GM19468 (cell line): Measurements from ENCODE around the gene SF3A2.
A peak's percentile ranks its signal among the peaks of the same experiment; 100 is the strongest.

ENCODE experiments used
- ATAC-seq: cut with Tn5 transposase; IDR thresholded peaks from one replicate; pipeline ENCODE4 v1.9.1; 2021; ENCODE audit warnings: mild to moderate bottlenecking, moderate library complexity, moderate number of reproducible peaks; ENCODE audit not compliant: unreplicated experiment; ENCODE audit errors: extremely low read depth

The SF3A2 gene

GRCh38 chr19:2251106-2252054 lies 14.8 kb downstream of the SF3A2 start:
- no peak for ATAC-seq

DNA sequence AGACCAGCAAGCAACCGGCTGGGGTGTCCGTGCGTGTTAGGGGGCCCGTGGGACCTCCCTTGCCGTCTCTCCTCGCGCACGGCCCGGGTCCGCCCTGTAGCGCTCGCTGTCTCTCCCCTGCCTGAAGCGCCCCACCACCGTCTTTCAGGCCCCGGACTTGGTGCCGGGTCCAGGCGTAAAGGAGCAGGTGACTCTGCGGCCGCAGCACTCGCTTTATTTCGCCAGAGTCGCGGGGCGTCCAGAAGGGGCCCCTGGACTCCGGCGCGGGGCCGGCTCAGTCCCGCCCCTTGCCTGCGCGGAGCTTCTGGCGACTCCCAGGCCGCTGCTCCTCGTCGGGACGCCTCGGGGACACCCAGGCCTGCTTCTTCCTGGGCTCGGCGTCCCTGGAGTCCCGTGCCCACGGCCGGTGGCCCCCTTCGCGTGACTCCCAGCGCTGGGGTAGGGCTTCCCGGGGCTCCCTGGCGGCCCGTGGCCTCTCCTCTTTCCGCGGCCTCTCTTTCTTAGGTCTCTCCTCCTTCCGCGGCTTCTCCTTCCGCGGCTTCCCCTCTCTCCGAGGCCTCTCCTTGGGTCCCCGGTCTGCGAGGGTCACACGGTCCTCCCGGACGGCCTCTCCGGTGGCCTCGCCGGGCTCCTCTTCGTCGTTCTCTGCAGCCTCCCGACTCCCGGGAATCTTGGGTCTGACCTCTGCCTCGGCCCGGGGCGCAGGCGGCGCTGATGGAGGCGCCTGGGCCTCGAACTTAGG lies 15.6 kb downstream of the SF3A2 start:
- no peak for ATAC-seq

DNA sequence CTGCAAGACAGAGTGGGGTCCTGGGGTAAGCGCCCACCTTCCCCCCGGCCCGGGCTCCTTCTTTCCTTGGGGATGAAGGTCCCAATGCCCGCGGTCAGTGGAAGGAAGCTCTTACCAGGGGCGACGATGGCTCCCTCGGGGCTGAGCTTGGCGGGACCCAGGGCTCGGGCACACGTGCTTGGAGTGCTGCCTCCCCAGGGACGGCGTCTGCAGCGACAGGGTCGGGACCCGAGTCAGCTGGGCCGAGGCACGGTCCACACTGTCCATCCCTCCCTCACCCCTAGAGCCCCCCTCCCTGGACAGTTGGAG lies 16.1 kb downstream of the SF3A2 start:
- no peak for ATAC-seq

GRCh38 chr19:2253106-2254063 lies 16.8 kb downstream of the SF3A2 start:
- ATAC-seq = no peak

DNA sequence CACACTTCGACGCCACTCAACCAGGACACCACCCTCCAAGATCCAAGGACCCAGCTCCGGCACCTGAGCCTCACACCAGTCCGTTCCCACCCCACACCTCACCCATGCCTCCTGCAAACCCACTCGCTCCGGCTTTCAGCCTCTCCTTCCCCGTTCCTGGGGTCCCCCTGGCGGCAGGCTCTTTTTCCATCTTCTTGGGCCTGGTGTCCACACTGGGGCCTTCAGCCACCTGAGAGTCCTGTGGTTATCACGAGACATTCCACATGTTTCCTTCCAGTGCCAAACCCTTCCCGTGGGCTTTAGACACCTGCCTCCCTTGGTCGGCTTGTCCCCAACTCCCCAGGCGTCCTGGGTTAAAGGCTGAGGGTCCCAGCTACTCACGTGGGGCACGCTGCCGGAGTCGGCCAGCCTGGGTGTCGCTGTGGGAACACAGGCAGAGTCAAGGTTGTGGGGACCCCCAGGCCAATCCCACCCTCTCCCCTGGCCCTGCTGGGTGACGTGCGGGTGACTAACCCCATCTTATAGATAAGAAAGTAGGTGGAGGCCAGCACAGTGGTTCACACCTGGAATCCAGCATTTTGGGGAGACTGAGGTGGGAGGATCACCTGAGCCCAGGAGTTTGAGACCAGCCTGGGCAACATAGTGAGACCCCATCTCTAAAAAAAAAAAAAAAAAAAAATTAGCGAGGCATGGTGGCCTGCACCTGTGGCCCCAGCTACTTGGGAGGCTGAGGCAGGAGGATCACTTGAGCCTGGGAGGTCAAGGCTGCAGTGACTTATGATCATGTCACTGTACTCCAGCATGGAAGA lies 17.6 kb downstream of the SF3A2 start:
- no peak for ATAC-seq

DNA sequence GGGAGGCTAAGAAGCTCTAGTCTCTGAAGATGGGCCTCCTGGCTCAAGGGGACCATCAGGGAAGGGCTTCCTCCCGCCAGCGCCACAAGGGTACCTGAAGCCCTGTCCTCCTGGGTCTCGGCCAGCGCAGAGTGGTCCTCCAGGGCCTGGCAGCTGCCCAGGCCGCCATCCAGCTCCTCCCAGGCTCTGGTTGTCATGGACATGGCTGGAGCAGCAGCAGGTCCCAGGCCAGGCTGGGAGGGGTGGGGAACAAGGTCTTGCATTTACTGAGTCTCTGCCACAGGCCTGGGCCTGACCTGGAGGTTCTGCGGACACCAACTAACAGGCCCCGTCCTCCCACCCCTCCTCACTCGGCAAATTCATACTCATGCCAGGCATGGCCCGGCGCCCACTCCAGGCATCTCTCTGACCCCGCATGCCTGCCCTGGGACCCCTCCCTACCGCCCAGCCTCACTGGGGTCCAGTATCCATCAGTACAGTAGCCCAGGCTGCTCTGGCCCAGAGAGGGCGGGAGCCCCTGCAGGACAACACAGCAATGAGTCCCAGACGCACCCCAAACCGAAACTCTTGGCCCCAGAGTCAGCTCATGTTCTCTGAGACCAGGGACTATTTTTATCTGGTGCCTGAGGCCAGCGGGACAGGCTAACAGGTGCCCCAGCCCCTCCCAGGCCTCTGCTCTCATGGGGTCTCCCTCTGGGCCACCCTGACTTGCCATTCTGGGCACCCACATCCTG lies 18.7 kb downstream of the SF3A2 start:
- ATAC-seq = no peak

- no peak for ATAC-seq
Measured at GRCh38 chr19:2255982-2256685, 19.5 kb downstream of the SF3A2 start, which contains the start of gene JSRP1. JSRP1 (minus strand) TSS chr19:2256417; CDS start chr19:2255314, 1,103 bp downstream.

DNA sequence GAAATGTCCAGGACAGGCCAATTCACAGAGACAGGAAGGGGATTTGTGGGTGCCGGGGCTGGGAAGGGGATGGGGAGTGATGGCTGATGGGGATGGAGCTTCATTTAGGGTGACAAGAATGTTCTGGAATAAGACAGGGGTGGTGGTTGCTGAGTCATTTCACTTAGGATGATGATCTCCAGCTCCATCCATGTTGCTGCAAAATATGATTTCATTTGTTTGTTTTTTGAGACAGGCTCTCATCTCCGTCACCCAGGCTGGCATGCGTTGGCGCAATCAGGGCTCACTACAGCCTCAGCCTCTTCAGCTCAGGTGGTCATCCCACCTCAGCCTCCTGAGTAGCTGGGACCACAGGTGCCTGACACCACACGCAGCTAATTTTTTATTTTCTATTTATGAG lies 22.7 kb downstream of the SF3A2 start:
- no peak for ATAC-seq

DNA sequence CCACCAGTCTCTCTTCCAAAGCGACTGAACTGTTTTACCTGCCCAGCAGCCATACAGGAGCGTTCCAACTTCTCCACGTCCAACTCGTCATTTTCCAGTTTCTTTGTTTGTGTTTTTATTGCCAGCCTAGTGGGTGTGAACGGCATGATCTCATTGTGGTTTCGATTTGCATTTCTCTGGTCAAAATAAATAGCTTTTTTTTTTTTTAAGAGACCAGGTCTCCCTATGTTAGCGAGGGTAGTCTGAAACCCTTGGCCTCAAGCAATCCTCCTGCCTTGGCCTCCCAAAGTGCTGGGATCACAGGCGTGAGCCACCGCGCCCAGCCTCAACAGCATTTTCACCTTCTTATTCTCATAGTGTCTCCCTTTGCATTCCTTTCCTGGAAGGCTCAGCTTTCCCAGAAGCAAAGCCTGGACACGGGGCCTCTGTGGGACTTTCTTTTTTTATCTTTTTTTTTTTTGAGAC lies 23.7 kb downstream of the SF3A2 start:
- ATAC-seq = no peak

GRCh38 chr19:2261438-2262172 lies 25.0 kb downstream of the SF3A2 start:
- no peak for ATAC-seq

DNA sequence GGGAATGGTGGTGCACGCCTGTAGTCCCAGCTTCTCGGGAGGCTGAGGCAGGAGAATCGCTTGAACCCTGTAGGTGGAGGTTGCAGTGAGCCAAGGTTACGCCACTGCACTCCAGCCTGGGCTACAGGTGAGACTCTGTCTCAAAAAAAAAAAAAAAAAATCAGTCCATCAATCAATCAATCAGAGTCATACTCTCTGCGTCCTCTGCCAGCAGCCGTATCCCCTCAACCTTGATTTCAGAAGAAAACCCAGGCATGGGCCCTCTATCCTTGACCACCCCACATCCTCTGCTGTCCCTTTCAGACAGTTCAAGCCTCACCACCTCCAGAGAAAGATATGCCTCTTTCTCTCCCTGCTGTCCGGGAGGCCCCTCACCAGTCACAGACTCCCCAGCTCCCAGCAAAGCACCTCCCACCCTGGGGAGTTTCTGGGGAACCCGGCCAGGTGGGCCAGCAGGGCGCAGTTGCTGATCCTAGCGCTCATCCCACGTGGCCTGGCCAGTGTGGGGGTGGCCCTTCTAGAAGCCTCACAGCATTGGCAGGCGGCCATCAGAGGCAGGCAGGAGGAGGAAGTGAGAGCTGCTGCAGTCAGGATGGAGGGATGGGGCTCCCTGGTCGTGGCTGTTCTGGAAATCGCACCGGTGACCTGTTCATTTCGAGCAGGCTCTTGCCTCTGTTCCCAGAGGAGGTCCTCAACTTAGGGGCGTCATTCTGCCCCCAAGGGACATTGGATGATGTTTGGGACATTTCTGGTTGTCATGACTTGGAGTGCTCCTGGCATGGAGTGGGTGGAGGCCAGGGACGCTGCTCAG lies 29.8 kb downstream of the SF3A2 start:
- no peak for ATAC-seq

GRCh38 chr19:2268480-2268830 lies 31.8 kb downstream of the SF3A2 start:
- no peak for ATAC-seq

- no peak for ATAC-seq
Measured at GRCh38 chr19:2268861-2269243, 32.2 kb downstream of the SF3A2 start.

DNA sequence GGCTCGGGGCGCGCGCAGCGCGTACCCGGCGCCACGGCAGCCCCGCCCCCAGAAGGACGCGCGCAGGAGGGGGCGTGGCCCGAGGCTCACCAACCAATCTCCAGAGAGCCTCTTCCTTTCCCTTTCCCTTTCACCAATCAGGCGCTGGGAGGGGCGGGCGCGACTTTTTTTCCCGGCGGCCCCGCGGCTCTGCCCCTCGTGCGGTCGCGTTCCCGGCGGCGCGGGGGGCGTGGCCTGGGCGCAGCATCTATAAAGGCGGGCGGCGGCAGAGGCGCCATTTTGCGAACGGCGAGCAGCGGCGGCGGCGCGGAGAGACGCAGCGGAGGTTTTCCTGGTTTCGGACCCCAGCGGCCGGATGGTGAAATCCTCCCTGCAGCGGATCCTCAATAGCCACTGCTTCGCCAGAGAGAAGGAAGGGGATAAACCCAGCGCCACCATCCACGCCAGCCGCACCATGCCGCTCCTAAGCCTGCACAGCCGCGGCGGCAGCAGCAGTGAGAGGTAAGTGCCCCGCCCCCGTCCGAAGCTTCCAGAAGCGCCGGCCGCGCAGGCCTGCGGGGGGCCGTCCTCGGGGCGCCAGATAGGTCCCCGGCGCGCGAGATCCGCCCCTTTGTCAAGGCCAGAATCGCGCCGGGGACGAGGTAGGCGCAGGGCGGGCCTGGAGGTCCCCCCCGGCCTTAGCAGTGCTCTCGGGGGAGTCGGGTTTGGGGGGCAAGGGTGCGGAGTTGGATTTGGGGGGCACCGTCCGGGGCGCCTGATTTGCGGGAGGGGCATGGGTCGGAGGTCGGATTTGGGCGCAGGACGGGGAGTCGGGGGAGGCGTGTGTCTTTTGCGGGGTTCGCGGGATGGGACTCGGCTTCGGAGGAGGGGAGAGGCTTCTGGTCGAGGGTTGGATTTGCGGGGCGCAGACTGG lies 32.9 kb downstream of the SF3A2 start:
- ATAC-seq = peak; percentile 40

DNA sequence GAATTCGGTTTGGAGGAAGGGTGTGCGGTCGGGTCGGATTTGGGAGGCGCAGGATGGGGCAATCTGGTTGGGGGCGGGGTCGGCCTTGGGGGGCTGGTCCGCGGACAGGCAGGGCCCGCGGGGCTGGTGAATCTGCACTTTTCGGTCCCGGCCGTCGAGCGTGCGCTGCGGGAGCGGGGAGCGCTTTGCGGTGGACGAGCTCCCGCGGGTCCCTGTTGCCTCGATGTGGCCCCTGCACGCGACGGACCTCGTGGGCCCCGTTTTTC lies 33.5 kb downstream of the SF3A2 start:
- no peak for ATAC-seq
